Activated CD4-positive, alpha-beta T cell treated with anti-CD3 and anti-CD28 coated beads, Interleukin-10, Interleukin-2, amounts not matched to agents 100 ng/mL and 50 ng/mL, durations not matched to agents 16 hours and 8 hours (primary cell): ENCODE measurements around the gene ASCL4.

Experiments used
- DNase-seq: peaks from one replicate; pipeline ENCODE4 v3.0.0-alpha.2; 2020

ASCL4 gene

DNA sequence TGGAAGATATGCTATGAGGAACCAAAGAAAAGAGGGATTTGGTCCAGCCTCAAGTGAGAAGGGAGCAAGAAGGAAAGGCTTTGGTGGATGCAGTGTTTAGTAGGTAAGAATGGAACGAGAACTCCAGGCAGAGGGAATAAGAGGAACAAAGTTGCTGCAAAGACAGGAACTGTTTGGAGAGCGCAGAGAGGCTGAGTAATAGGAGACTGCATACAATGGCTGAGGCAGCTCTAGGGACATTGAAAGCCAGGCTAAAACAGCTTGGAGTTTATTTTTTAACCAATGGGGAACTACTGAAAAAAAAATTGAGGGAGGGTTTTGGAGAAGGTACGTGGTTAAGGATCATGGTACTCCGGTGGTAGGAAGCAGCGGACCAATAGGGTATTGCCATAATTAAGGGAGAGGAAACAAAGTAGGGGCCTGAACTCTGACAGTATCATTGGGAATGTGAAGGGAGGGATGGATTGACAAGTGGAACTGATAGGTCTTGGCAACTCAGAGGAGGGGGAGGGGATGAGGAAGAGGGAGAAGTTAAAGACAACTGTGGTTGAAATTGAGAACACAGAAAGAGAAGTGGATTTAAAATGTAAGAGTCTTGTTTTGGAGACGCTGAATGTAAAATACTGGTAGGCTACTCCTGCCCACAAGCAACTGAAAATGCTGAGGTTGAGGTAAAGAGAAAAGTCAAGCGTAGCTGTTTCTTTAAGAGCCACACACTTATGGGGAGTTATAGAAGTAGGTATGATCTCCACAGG lies 4.8 kb downstream of the ASCL4 start:
- DNase-seq, result no peak

DNA sequence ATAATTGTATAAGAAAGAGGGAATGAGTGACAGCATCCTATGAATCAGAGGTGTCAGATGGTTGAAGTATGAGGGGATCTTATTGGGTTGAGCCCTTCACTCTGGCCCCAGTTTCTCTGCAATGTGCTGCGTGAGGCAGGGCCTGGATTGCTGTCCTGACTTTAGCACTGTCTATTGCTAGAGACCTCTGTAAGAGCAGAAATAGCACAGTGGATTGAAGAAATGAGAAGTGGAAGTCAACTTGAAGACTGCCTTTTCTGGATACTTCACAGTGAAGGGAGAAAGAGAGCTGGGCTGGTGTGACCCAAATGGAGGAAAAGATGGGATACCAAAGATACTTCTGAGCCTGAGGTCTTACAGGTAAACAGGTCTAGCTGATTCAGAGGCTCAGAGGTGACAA lies 5.8 kb downstream of the ASCL4 start:
- DNase-seq, result no peak

DNA sequence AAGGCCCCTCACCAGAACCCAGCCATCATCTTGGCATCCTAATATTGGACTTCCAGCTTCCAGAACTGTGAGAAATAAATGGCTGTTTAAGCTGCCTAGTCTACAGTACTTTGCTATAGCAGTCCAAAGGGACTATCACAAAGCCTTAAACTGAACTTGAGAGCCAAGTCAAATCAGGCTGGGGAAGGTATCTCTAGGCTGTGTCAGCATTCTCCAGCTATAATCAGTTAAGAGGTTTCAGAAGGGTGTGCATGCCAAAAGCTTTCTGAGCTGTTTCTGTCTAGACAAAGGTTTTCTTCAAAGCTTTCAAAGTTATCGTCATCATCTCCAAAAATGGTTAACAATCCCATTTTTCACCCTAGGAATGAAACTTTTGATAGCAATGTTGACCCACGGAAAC lies 7.6 kb downstream of the ASCL4 start:
- no peak for DNase-seq

DNA sequence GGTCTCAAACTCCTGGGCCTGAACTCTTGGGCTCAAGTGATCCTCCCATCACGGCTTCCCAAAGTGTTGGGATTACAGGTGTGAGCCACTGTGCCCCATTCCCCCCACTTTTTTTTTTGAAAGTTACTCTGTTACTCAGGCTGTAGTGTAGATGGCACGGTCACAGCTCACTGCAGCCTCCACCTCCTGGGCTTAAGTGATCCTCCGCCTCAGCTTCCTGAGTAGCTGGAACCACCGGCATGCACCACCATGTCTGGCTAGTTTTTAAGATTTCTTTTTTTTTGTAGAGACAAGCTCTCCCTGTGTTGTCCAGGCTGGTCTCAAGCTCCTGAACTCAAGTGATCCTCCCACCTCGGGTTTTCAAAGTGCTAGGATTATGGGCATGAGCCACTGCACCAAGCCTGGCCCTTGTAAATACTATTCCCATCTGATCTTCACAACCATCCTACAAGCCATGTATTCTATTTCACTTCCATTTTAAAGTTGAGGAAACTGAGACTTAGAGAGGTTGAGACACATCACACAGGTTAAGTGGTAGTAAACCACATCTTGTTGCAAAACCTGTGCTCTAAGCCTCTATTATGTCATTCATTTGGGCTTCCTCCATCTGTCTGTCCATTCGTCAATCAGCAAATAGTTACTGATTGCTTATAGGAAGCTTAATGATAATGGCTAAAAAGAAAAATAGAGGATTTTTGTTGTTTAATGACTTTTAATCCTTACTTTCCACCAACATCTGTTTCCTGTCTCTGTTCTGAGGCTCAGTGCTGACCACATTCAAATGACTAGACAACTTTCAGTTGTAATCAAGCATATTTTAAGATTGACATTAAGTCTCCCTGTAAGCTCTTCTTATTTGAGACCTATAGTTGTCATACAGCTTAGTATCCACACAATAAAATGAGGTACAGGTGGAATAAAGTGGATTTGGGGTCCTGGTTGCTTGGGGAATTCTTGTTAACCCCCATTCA lies 9.2 kb downstream of the ASCL4 start:
- DNase-seq, result no peak

DNA sequence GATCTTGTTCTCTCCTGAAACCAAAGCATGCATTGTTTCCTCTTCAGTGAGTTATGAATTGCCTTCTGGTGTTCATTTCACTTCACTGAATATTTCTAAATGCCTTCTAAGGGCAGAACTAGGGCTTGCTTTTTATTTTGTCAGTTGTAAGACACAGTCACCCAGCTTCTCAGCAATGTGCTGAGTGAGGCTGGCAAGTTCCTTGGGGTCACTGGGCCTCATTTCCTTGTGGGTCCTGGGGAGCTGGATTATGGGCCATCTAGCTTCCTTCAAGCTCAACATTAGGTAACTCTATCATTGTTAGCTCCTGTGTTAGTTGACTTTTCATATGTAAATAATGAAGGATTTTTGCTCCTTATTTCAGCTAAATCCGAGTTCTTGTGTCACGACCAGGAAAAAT lies 13.8 kb downstream of the ASCL4 start:
- no peak for DNase-seq

DNA sequence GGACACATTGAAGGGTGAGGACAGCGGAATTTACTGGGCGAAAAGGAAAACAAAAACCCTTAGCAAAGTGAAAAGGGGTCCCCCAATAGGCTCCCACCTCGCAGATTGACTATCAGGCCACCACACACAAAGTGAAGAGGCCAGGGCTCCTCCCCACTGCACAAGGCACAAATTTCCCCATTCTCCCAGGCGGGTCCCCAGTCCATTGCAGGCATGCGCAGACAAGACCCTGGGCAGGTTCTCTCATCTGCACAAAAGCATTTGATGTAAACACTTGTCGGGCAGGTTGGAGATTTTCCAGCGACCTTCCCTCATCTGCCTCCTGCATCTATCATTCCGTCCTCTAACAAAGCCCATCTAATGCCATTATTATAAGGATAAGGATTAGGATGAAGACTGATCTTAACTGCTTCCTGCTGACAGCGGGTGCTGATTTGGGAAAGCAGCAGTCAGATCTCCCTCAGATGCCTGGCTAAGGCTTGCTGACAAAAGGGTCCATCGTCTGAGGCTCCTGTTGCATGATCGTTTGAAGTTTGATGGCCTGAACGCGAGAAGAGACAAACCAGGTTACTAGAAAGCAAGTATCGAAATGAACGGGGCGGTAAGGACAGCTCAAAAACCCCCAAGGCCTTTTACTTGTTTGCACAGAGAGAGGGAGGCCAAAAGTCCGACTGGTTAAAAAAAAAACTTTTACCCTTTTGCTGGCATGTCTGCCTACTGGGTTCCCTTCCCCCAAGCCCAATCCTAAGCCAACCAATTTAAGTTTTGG lies 14.4 kb downstream of the ASCL4 start:
- DNase-seq, result no peak

DNA sequence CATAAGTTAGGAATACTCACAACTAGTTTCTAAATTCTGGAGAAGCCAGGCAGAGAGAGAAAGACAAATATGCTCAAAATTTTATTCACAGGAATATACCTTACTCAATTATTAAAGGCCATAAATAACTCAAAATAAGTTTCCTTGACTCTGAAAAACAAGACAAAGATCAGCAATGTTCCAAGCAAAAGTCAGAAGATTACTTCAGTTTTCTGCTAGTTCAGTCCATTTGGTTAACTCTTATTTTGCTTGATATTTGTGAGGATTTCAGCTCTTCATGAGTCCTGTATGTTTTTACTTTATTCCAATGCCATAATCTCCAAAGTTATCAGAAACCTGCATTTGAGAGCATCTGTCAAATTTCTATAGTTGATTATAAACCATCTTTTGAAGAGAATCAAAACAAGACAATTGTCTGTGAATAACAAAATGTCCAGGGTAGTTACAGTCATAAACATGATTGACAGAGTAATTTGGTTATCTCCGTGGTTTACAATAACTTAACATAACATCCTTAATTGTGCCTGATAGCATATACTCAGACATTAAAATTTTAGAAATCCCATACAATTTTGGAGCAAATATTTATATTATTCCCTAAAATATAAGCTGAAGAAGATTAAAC lies 17.1 kb downstream of the ASCL4 start:
- DNase-seq, result no peak

DNA sequence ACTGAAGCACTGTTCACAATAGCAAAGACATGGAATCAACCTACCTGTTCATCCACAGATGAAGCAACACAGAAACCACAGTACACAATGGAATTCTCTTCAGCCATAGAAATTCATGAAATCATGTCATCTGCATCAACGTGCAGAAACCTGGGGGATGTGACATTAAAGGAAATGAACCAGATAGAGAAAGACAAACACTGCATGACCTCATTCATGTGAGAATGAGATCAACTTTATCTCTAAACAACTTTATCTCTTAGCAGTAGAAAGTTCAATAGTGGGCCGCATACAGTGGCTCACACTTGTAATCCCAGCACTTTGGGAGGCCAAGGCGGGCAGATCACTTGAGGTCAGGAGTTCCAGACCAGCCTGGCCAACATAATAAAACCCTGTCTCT lies 19.9 kb downstream of the ASCL4 start:
- DNase-seq, result no peak

DNA sequence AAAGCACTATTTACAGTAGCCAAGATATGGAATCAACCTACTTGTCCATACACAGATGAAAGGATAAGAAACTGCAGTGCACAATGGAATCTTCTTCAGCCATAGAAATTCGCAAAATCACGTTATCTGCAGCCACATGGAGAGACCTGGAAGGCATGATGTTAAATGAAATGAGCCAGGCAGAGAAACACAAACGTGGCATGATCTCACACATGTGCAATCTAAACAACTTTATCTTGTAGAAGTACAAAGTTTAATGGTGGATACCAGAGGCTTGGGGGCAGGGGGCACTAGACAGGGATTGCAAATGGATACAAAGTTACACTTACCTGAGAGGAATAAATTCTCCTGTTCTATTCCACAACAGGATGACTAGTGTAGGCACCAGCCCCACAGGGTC lies 24.1 kb downstream of the ASCL4 start:
- DNase-seq, result no peak

DNA sequence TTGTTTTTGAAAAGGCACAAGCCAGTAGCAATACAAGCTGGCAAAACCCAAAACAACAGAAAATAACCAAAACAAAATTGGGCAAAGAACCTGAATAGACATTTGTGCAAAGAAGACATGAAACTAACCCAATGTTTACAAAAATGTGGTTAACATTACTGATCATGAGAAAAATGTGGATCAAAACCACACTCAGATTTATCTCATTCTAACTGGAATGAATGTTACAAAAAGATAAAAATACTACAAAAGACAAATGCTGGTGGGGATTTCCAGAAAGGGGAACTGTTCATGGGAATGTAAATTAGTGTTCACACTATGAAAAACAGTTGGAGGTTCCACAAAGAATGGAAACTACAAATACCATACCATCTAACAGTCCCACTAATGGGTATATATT lies 26.6 kb downstream of the ASCL4 start:
- DNase-seq, result peak; percentile 1

DNA sequence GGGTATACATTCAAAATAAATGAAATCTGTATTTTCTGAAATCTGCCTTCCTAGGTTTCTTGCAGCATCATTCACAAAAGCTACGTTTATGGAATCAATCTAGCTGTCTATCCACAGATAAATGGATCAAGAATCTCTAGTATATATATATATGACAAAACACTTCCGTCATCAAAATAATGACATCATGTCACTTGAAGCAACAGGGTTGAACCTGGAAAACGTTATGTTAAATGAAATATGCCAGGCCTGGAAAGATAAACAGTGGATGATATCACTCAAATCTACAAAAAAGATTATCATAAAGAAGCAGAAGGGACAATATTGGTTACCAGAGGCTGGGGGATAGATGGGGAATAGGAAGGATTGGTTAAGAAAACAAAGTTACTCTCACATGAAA lies 28.6 kb downstream of the ASCL4 start:
- DNase-seq, result no peak

DNA sequence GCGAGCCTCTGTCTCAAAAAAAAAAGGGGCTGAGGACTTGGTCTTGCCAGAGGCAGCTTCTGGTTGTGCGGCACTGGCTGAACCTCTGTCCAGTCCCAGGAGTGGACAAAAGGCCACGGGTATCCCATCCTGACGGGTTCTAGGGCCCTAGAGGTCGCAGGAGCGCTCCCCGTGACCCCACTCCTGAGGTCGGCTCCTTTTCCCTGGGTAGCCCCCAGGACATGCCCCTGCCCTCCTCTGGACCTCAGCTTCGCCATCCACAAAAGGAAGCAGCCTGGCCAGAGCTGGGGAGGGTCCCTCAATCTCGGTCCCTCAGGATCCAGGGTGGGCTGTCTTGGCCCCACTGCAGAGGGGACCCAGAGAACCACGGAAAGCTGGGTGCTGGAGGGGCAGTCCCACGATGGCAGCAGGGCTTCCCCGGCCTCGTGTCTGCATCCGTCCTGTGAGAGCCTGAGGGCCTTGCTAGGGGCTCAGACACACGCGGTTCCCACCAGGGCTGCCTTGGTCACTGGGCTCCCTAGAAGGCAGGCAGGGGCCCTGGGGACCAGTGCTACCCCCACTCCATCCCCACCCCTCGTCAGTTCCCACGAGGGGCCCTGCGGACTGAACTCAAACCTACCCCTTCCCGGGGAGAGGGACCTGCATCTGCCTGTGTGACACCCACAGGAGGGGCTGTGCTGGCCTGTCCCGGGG lies 31.1 kb downstream of the ASCL4 start:
- no peak for DNase-seq

DNA sequence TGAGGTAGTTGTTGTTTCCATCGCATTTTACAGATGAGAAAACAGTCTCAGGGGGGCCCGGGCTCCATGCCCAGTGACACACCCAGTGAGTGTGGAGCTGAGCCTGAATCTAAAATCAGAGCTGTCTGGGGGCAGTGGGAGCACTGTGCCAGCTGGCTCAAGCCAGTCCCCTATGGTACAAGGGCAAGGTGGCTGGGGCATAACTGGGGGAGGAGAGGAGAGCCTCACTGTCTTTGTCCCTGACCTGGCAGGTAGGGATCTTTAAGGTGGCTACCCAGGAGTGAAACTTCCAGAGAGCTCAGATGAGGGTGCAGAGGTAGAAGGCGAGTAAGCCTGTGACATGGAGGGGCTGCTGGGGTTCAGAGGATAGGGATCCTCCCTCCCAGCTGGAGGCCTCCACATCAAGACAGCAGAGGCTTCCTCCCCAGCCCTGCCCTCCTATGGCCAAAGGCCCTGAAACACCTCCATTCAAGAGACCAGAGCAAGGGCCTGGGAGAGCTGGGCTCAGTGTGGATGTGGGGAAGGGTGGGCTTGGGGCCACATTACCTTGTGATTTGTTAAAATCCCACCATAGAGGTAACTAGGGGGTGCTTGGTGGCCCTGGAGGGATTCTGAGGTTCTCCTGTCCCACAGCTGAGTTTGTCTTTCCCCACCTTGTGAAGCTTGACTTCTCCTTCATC lies 33.1 kb downstream of the ASCL4 start:
- no peak for DNase-seq

DNA sequence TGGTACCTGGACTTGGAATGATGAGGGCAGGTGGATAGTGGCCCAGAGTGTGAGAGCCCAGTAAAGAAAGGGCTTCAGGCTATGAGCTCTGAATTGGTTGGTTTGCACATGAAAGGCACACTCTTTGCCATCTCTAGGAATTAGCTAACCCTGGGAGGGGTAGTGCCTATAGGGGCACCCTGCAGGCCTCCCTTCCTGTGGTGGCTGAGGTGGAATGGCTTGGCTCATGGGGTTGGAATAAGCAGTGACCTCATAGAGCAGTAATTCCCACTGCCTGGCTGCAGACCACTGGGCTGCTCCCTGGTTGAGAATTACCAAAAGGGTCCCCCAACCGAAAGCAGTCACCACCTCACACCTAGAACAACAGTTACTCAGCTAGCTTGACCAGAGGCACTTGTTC lies 42.7 kb downstream of the ASCL4 start:
- DNase-seq, result no peak

DNA sequence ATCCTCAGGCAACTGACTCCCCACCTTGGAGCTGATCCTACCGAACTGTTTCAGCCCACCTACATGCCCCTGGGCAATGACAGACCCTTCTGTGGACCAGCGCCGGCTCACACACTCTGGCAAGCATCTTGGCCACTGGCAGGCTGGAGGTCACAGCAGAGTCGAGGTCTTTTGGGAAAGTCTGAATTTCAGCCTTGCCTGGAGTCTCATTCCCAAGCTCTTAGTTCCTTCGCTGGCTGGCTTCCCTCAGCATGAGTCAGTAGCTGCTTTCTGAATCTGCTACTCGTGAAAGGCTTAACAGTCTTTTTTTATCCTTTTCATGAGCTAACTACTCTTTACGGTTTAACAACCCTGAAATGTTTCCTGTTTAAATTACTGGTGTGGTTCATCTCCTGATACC lies 44.5 kb downstream of the ASCL4 start:
- DNase-seq, result no peak

DNA sequence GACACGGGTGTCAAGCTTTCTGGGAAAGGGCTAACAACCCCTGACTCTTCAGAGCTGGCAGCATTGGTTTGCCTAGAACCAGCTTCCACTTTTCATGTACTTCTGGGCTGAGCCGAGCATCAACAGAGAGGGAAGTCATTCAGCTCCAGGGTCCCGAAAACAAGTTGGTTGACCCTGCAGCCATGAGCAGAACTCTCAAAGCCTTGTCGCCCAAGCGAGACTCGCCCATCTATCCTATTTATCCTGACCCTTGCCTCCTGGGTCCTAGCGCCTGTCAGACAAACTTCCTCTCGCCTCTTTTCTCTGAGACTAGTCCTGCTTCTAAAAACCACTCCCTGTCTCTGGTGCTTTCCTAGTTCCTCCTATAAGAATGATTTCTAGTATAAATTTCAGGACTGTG lies 47.9 kb downstream of the ASCL4 start:
- no peak for DNase-seq
